ENCODE results near the gene GBX1. TPM values are rescaled to one million over a fixed set of nuclear protein-coding genes. Genes with fewer than 3 reads are reported as not detected.
A peak's percentile ranks its signal among the peaks of the same experiment; 100 is the strongest.

The GBX1 gene
- polyA plus RNA-seq, 1 donor from 2014 or later = not detected

DNA sequence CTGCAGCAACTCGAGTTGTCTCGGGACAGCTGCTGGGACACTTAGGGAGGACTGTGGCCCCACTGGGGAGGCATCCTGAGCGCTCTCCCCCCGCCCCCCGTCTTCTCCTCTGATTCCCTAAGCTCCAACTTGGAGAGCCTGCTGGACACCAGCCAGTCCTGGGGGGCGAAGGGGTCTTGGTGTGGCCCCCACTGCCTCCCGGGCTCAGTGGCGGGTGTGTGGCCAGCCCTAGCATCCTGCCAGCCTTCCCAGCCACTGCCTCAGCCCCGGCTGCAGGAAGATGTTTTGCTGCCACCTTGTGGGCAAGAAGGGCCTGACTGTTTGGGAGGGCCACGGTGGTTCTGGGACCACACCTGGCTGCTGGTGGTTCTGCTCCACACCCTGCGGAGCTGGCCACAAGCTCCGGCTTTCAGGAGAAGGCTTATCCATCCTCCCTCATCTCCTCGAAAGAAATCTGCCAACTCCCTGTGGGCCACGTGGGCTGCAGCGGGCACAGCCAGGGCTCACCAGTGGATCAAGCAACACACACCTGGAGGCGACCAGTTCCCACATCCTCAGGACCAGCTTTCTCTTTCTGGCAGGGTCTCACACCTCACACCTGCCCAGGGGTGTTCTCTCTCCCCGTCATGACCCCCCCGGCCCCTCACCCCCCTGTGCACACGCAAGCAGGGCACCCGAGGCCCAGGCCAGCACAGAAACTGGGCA, 56.4 kb downstream of the GBX1 start:
- Histone ChIP-seq H3K4me3 (ENCODE audit: low read length) (no peak overlapping the region), H3K9ac (ENCODE audit: low read length) (no peak overlapping the region), H3K27me3 (ENCODE audit: insufficient read depth, low read depth, low read length) (peaks cover 18% of the 10 kb centered on the region), H2AFZ (ENCODE audit: low read depth, low read length) (no peak overlapping the region), H3F3A (ENCODE audit: insufficient read depth, low read length, poor library complexity, severe bottlenecking) (no peaks in the 10 kb centered on the region), H3K79me2 (replicated peaks; ENCODE audit: insufficient read depth, low read length) (peaks cover 18% of the 10 kb centered on the region), H4K20me1 (ENCODE audit: insufficient read depth) (peaks cover 40% of the 10 kb centered on the region), H3K9me3 (ENCODE audit: low read length) (no peaks in the 10 kb centered on the region), H3K9me2 (ENCODE audit: insufficient read depth, low read length) (no peaks in the 10 kb centered on the region), H3K36me3 (ENCODE audit: insufficient read depth, low read length) (no peaks in the 10 kb centered on the region), H3K4me2 (ENCODE audit: low read length) (no peak overlapping the region), H3K27ac (ENCODE audit: low read length) (no peak overlapping the region)
- TF ChIP-seq EP300 (conservative IDR thresholded peaks at IDR 0.05; ENCODE audit: poor library complexity, severe bottlenecking) (no peak), RAD21 (conservative IDR thresholded peaks at IDR 0.05) (peak; percentile 89), SMC3 (conservative IDR thresholded peaks at IDR 0.05; ENCODE audit: poor library complexity) (peak; percentile 90), REST (IDR thresholded peaks at IDR 0.05; ENCODE audit: borderline replicate concordance) (no peak), MXI1 (conservative IDR thresholded peaks at IDR 0.05; ENCODE audit: poor library complexity, severe bottlenecking) (peak; percentile 36), TAF1 (IDR thresholded peaks at IDR 0.05; ENCODE audit: low read depth) (no peak), EZH2 (IDR thresholded peaks at IDR 0.05; ENCODE audit: borderline replicate concordance, insufficient read depth, low read length, poor library complexity, severe bottlenecking) (no peak)
- TF ChIP-seq, protein P1, sequence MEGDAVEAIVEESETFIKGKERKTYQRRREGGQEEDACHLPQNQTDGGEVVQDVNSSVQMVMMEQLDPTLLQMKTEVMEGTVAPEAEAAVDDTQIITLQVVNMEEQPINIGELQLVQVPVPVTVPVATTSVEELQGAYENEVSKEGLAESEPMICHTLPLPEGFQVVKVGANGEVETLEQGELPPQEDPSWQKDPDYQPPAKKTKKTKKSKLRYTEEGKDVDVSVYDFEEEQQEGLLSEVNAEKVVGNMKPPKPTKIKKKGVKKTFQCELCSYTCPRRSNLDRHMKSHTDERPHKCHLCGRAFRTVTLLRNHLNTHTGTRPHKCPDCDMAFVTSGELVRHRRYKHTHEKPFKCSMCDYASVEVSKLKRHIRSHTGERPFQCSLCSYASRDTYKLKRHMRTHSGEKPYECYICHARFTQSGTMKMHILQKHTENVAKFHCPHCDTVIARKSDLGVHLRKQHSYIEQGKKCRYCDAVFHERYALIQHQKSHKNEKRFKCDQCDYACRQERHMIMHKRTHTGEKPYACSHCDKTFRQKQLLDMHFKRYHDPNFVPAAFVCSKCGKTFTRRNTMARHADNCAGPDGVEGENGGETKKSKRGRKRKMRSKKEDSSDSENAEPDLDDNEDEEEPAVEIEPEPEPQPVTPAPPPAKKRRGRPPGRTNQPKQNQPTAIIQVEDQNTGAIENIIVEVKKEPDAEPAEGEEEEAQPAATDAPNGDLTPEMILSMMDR (IDR thresholded peaks at IDR 0.05; ENCODE audit: poor library complexity, severe bottlenecking) = peak; percentile 95

DNA sequence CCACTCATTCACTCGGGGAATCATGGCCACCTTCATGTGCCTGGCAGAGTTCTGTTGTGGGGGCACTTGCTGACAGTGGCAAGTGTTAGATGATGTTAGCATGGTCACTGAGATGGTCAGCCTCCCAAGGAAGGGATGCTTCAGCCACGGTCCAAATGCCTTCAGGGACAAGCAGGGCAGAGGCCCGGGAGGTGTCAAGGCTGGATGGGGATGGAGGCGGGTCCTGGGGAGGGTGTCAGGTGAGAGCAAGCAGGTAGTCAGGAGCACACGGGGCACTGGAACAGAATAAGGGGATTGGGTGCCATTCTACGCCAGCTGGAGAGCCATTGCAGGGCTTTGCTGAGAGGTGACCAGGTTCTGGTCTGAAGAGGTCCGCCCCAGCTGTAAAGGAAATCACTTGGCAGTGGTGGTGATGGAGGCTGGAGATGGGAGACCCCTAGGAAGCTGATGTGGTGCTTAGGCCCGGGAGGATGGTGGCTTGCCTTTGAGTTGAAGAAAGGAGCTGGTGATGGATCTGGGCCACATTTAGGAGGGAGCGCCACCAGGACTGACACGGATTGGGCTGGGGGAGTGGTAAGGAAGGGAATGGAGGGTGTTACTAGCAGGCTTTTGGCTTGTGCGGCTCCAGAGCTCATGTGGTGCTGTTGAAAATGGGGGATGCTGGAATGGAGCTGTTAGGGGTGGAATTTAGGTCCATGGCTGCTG, 57.1 kb downstream of the GBX1 start:
- no peaks in the 10 kb centered on the region for H3K36me3 ChIP-seq (ENCODE audit: insufficient read depth, low read length)
- H4K20me1 ChIP-seq (ENCODE audit: insufficient read depth) = peaks cover 34% of the 10 kb centered on the region
- no peak overlapping the region for H2AFZ ChIP-seq (ENCODE audit: low read depth, low read length)
- H3K9me2 ChIP-seq (ENCODE audit: insufficient read depth, low read length) = no peaks in the 10 kb centered on the region
- H3K79me2 ChIP-seq (replicated peaks; ENCODE audit: insufficient read depth, low read length) = peaks cover 18% of the 10 kb centered on the region
- H3F3A ChIP-seq (ENCODE audit: insufficient read depth, low read length, poor library complexity, severe bottlenecking) = no peaks in the 10 kb centered on the region
- no peaks in the 10 kb centered on the region for H3K9me3 ChIP-seq (ENCODE audit: low read length)
- no peak overlapping the region for H3K9ac ChIP-seq (ENCODE audit: low read length)
- no peak for TF ChIP-seq EZH2 (IDR thresholded peaks at IDR 0.05; ENCODE audit: borderline replicate concordance, insufficient read depth, low read length, poor library complexity, severe bottlenecking)
- no peak for TF ChIP-seq TAF1 (IDR thresholded peaks at IDR 0.05; ENCODE audit: low read depth)
- no peak for TF ChIP-seq REST (IDR thresholded peaks at IDR 0.05; ENCODE audit: borderline replicate concordance)
- TF ChIP-seq RAD21 (conservative IDR thresholded peaks at IDR 0.05) = no peak
- TF ChIP-seq POLR2AphosphoS5 (IDR thresholded peaks at IDR 0.05) = no peak
- TF ChIP-seq EP300 (conservative IDR thresholded peaks at IDR 0.05; ENCODE audit: poor library complexity, severe bottlenecking) = no peak
- no peak for TF ChIP-seq MXI1 (conservative IDR thresholded peaks at IDR 0.05; ENCODE audit: poor library complexity, severe bottlenecking)
- TF ChIP-seq, protein P1 (IDR thresholded peaks at IDR 0.05; ENCODE audit: poor library complexity, severe bottlenecking) = no peak
- no peak for TF ChIP-seq SMC3 (conservative IDR thresholded peaks at IDR 0.05; ENCODE audit: poor library complexity)
- H3K27ac ChIP-seq (ENCODE audit: low read length) = no peak overlapping the region
- H3K4me3 ChIP-seq (ENCODE audit: low read length) = no peak overlapping the region
- no peak overlapping the region for H3K4me2 ChIP-seq (ENCODE audit: low read length)
- peaks cover 11% of the 10 kb centered on the region for H3K27me3 ChIP-seq (ENCODE audit: insufficient read depth, low read depth, low read length)

Measured in neural cell (in vitro differentiated cells).